ENCODE results near the gene S1PR1.
"Not testable (repeated sequence)": the region's sequence is repeated elsewhere in the genome, so short reads cannot be mapped to it uniquely, and the experiment has no call there.

S1PR1 gene

DNA sequence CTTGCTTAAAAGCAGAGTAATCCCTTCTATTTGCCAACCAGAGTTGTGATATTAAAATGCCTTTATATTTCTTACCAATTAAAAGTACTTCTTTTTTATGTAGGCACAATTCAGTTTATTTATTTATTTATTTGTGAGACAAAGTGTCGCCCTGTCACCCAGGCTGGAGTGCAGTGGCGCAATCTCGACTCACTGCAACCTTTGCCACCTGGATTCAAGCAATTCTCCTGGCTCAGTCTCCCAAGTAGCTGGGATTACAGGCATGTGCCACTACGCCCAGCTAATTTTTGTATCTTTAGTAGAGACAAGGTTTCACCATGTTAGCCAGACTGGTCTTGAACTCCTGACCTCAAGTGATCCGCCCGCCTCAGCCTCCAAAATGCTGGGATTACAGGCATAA, 17.9 kb upstream of the S1PR1 start:
- not testable (repeated sequence) for FAIRE-seq; DNase-seq (ENCODE audit: extremely low spot score, insufficient read length, low read depth)

DNA sequence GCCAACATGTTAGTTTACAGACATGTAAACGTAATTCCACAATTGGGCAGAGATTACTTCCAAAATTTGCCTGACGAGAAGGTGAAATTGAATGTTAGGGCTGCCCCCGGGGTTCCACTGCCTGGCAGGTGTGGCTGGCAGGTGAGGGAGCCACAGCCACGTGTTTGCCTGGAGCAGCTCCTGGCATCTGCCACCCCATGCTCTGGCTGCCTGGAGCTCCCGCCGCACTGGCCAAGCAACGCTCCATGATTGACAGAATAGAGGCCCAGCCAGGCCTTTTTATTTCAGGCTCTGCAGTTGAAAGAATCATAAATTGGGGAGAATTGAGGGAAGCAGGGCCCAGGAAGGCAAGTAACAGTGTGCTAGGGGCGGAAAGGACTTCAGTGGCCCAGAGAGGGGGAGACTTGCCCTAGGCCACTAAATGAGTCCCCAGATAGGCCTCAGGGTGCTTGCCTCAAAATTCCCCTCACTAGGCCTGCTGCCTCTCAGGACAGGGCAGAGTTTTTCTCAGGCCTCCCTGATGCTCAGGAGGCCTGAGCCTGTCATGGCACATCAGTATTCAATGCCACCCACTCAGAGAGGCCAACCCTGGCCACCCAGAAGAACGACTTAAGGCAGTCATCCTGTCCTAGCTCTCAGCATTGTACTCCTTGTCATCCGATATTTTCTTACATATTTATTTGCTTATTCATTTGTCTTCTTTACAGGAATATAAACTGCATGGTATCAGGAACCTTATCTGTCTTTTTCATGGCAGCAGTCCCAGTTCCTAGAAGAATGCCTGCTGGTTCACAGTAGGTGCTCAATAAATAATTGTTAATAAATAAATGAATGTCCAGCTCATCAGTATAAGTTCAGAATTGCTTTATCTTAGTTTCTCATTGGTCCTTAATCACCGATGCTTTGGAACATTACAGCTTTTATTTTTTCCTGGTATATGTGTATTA, 16.6 kb upstream of the S1PR1 start:
- DNase-seq (ENCODE audit: extremely low spot score, insufficient read length, low read depth) = no peak
- no peak for FAIRE-seq

DNA sequence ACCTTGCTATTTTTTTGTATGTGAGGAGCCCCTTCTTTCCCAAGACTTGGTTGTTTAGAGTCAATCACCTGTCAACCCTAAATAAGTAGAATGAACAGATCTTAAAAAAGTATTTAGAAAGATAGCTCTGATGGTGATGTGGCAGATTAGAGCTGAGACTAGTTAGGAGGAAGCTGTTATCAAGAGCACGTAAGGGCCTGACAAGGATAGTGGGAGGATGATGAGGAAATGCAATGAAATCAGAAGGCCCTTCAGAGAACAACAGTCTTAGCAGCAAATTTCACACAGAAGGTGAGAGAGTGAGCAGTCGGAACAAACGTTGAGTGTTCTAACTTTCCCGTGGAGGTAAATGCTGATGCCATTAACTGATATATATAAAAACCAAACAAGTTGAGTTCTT, 15.9 kb upstream of the S1PR1 start:
- DNase-seq (ENCODE audit: extremely low spot score, insufficient read length, low read depth) (no peak), FAIRE-seq (peak; percentile 24)

DNA sequence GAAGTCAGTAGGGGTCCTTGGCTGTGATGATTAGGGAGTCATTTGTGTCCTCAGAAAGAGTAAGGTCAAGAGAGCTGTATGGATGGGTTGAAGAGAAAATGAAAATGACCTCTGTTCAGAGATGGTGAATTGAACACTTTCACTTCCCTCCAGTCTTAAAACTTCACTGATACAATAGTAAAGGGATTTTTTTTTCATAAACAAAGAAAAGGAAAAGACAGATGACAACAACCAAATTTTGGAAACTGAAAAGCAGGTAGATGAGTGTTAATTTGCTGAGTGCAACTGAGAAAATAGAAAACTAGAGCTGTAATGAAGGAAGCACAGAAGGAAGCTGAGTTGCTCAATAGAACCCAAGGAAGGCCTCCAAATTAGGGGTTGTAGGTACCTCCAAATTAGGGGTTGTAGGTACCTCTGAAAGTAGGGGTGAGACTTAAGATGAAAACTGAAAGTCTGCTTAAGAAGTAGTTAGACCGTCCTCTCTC, 14.8 kb upstream of the S1PR1 start:
- FAIRE-seq (peak; percentile 97), DNase-seq (ENCODE audit: extremely low spot score, insufficient read length, low read depth) (no peak)

DNA sequence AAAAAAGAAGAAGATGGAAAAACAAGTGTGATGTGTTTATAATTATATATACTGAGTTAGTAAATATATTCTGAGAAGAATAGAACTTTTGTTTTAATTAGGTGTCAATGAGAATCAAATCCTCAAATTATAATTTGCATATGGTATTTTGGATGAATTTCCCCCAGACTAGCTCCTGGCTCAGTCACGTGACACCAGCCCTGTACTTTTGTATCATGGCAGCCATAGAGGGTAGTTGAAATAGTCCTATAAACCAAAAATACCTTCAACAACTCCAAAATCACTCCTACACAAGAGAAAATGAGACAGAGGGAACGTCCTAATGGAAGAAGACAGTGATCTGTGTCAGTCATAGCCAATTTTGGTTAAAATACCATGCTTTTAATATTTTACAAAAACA, 9.0 kb upstream of the S1PR1 start:
- FAIRE-seq (no peak), DNase-seq (ENCODE audit: extremely low spot score, insufficient read length, low read depth) (no peak)

DNA sequence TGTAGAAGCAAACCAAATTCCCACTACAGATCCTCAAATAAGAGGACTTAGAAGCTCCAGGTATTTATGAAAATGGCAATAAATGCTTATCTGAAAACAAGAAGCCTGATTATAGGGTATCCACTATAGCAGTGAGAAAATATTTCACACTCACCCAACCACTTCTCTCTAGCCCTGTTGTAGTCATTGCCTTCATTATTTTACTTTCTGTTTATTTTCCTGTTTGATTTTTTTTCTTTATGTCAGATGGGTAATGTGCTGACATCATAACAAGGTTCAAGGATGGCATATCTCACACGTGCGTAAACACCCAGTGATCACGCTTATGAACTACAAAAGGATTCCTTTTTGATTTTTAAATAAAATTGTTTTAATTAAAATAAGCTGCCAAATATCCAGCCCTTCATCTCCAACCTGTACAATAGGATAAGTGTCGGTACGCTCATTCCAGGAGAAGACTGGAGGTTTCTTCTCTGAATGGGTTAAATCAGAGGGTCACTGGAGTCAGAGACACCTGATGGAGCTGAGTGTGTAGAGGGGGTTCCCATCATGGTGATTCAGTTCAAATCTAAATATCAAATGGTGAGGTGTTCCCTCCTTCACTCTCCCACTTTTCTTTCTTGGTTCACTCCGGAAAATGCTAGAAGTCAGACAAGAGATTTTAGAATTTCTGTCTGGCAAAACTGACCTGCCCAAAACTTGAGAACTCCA, 8.2 kb upstream of the S1PR1 start:
- FAIRE-seq (no peak), DNase-seq (ENCODE audit: extremely low spot score, insufficient read length, low read depth) (no peak)

DNA sequence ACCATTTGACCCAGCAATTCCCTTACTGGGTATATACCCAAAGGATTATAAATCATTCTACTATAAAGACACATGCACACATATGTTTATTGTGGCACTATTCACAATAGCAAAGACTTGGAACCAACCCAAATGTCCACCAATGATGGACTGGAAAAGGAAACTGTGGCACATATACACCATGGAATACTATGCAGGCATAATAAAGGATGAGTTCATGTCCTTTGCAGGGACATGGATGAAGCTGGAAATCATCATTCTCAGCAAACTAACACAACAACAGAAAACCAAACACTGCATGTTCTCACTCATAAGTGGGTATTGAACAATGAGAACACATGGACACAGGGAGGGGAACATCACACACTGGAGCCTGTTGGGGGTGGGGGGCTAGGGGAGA, 4.6 kb upstream of the S1PR1 start:
- DNase-seq (ENCODE audit: extremely low spot score, insufficient read length, low read depth); FAIRE-seq: not testable (repeated sequence)

DNA sequence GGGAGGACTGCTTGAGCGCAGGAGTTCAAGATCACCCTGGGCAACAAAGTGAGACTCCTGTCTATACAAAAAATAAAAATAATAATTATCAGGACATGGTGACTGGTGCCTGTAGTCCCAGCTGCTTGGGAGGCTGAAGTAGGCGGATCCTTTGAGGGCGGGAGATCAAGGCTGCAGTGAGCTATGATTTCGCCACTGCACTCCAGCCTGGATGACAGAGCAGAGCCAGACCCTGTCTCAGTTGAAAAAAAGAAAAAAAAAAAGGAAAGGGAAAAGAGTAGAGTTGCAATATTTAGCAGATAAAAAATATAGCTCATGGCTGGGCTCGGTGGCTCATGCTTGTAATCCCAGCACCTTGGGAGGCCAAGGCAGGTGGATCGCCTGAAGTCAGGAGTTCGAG, 3.3 kb upstream of the S1PR1 start:
- DNase-seq (ENCODE audit: extremely low spot score, insufficient read length, low read depth) (no peak), FAIRE-seq (no peak)

DNA sequence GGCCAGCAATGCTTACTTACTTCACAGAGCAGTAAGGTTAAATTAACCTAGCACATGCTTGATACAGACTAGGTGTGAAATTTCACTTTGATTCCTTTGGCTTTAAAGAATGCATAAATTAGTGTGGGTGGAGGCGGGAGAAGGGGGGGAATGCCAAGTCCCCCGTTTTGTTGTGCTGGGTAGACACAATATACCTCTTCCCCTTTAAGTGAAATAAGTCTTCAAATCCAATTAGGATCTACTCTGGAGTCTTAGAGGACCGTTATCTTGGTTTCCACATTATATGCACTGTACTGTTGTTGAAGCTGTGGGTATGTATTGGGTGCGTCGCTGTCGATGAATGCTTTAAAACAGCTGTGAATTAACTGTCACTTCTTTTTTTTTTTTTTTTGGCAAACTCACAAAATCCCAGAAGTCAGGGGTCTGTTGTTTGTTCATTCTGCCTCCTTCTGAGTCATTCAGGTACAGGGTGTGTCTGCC, 1.6 kb upstream of the S1PR1 start:
- DNase-seq (ENCODE audit: extremely low spot score, insufficient read length, low read depth) (no peak), FAIRE-seq (no peak)

DNA sequence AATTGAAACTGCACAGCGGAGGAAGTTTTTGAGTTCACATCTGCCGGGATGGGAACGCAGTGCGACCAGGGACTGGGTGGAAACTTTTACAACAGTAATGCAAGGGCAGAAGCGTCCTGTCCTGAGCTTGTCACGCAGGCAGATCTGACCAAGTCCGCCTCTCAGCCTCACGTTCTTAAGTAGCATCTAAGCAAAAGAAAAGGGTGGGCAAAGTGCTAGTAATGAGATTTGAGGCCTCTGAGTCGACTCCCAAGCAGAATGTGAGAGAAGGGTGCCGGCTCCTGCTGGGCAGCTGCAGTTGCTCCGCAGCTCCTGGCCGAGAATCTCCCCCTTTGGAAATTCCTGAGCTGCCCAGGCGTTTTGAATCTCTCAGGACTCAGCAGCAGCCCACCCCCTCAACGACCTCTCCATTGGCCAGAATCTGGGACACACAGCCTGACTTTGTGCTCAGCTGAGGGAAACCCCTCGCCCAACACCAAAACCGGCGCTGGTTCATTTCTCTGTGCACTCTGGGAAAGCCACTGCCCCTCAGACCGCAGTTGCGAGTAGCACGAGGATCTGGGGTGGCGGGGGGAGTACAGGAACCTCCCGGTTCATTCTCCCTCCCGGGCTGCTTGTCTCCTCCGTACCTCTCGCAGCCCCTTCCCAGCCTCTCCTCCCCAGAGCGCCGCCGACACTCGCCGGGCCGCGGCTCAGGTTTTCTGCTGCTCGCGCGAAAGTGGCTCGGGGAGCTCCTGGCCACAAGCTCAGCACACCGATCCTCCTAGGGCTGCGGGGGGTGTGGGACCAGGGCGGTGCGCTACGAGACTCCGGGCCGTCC, 913 bp upstream of the S1PR1 start:
- DNase-seq (ENCODE audit: extremely low spot score, insufficient read length, low read depth) (no peak), FAIRE-seq (peak; percentile 94)

DNA sequence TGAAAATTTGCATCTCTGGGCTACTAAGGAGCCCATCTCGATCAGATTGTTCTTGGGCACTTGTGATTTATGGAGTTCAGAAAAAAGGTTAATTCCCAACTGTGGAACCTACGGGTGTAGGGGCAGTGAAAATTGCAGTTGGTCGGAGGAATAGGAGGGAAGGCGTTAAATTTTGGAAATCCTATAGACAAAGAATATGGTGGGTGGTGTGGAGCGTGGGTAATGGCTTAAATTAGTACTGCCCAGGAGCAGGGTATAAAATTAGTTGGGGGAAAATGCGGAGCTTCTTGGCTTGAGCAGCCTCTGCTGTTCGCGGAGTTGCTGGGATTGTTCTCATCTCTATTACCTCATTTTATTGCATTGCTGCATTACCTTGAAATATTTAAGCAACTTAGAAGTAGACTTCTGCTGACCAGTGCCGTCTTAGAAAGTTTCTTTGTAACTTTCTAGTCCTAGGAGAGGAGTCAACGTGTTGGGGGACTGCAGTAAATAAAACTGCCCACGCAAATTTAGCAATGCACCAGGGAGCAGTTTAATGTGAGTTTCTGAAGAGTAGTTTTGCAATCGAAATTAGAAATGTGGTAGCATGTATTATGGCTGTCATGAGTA, 514 bp downstream of the S1PR1 start:
- no peak for DNase-seq (ENCODE audit: extremely low spot score, insufficient read length, low read depth)

DNA sequence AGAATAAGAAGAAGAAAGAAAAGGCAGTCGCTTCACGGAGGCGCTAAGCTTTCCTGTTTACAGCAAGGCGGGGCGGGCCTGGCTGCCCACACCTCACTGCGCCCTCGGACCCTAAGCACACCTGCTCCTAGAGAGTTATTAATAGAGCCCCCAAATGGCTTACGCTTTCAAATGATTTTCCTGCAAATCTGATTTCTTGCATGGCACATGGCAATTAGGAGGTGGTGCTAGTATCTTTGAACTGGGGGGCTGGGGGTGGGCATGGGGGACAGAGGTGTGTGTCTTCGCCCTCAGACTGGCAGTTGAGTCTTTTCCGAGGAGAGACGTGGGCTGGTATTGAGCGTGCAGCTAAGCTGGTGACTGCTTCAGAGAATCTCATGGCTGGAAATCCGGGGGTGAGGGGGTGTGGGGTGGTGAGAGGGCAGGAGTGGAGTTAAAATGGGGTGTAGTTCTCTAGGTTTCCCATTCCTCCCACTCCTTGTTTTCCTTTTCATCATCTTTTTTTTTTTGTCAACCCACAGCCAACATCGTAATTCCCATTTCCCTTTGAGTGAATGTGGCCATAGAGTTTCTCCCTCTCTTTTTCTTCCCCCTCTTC, 1.3 kb downstream of the S1PR1 start:
- DNase-seq (ENCODE audit: extremely low spot score, insufficient read length, low read depth) = no peak
- FAIRE-seq = peak; percentile 62

More for the DNA sequence above, 514 bp downstream of the S1PR1 start:
- peak; percentile 76 for FAIRE-seq

DNA sequence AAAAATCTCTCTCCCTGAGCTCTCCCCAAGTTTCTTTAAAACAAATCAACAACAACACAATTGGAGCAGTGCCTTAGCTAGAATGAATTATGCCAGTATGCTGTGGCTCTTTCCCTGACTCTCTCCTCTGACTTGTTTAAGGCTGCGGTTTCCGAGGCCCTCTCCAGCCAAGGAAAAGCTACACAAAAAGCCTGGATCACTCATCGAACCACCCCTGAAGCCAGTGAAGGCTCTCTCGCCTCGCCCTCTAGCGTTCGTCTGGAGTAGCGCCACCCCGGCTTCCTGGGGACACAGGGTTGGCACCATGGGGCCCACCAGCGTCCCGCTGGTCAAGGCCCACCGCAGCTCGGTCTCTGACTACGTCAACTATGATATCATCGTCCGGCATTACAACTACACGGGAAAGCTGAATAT, 1.9 kb downstream of the S1PR1 start:
- FAIRE-seq (peak; percentile 81), DNase-seq (ENCODE audit: extremely low spot score, insufficient read length, low read depth) (no peak)

DNA sequence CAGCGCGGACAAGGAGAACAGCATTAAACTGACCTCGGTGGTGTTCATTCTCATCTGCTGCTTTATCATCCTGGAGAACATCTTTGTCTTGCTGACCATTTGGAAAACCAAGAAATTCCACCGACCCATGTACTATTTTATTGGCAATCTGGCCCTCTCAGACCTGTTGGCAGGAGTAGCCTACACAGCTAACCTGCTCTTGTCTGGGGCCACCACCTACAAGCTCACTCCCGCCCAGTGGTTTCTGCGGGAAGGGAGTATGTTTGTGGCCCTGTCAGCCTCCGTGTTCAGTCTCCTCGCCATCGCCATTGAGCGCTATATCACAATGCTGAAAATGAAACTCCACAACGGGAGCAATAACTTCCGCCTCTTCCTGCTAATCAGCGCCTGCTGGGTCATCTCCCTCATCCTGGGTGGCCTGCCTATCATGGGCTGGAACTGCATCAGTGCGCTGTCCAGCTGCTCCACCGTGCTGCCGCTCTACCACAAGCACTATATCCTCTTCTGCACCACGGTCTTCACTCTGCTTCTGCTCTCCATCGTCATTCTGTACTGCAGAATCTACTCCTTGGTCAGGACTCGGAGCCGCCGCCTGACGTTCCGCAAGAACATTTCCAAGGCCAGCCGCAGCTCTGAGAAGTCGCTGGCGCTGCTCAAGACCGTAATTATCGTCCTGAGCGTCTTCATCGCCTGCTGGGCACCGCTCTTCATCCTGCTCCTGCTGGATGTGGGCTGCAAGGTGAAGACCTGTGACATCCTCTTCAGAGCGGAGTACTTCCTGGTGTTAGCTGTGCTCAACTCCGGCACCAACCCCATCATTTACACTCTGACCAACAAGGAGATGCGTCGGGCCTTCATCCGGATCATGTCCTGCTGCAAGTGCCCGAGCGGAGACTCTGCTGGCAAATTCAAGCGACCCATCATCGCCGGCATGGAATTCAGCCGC, 2.5 kb downstream of the S1PR1 start:
- DNase-seq (ENCODE audit: extremely low spot score, insufficient read length, low read depth) (no peak), FAIRE-seq (no peak)

DNA sequence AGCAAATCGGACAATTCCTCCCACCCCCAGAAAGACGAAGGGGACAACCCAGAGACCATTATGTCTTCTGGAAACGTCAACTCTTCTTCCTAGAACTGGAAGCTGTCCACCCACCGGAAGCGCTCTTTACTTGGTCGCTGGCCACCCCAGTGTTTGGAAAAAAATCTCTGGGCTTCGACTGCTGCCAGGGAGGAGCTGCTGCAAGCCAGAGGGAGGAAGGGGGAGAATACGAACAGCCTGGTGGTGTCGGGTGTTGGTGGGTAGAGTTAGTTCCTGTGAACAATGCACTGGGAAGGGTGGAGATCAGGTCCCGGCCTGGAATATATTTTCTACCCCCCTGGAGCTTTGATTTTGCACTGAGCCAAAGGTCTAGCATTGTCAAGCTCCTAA, 3.2 kb downstream of the S1PR1 start:
- DNase-seq (ENCODE audit: extremely low spot score, insufficient read length, low read depth) = no peak
- no peak for FAIRE-seq

DNA sequence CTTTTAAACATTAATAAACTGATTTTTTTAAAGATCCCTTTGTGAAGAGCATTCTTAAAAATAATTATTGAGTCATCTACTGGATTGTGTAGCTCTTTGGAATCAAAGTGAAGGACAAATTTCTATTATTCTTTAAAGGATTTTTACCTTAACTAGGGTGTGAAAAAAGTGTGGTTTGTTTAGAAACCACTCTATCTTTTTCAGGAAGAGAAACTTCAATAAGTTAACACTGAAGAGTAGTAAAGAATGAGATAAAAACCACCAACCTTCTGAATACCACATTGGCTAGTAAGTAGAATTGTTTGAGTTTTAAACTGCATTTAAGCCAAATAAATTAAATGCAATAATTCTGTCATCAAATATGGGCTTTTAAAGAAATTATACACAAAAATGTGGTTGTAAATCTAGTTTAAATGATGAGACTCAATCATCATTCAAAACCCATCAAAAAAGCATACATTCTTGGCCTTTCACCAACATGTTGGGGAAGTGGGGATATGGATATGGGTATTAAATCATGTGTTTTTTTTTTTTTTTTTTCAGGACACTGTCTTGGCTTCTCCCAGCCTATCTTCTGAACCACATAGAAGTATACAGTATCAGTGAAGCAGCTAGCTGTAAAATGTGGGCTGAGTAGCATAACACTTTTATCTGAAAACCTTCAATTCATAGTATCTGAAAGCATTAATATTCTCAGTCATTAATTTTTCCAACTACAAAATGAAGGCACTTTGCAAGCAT, 4.8 kb downstream of the S1PR1 start:
- DNase-seq (ENCODE audit: extremely low spot score, insufficient read length, low read depth) = no peak
- peak; percentile 84 for FAIRE-seq

DNA sequence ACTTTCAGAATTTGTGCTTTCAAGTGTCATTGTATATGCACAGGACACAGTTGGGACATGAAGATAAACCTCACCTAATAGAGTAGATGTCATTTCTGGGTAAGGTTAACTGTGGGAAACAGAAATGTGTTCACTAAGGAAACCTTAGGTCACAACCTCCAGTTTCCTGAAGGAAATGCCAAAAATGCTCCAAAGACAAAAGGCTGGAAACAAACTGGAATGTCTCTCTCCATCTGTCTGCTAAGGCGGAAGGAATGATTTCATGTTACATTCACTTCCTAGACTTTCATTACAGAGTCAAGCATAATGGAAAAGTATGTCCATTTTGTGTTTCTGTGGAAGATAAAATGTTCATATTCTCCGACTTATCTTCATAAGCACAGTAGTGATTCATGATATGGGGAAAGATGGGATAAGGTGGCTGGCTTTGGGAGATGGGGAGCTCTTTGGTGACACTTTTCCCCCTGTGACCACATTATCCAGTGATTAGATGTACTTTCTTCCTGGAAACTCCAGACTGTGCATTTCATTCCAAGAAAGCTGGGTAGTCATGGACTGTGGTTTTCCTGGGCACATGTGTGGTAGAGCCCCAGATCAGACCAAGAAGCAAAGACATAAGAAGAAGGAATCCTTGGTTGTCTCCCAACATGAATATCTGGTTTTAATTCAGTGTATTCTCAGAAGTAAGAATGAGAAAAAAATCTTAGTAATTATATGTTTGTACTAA, 5.7 kb downstream of the S1PR1 start:
- FAIRE-seq = peak; percentile 66

More for the DNA sequence above, 5.7 kb downstream of the S1PR1 start:
- no peak for DNase-seq (ENCODE audit: extremely low spot score, insufficient read length, low read depth)

Data from GM18507 (cell line).